ENCODE measurements around the gene ANKRD60. TPM values are rescaled to one million over a fixed set of nuclear protein-coding genes. Genes with fewer than 3 reads are reported as not detected.

Gene ANKRD60
- total and polyA plus RNA-seq, 2 of the 4 experiments (the other 2 are of a cell fraction) = not detected

- POLR2A ChIA-PET (ENCODE audit: unreplicated experiment) = interaction anchor here (0.7 kb wide), 1 partner anchor 627 kb away, joined by 3 read pairs; no protein-coding TSS in a partner anchor
- Histone ChIP-seq H3K9ac (ENCODE audit: low read depth, low read length) (no peak overlapping the region), H3K9me3 (ENCODE audit: control insufficient read depth, insufficient read depth, low read length) (no peaks in the 10 kb centered on the region), H3K4me3 (ENCODE audit: insufficient read depth, low read depth, low read length) (no peak overlapping the region), H3K27ac (ENCODE audit: insufficient read depth, low read length) (no peak overlapping the region), H3K9me1 (ENCODE audit: insufficient read depth, low read length) (peaks cover 28% of the 10 kb centered on the region), H3K4me1 (ENCODE audit: control insufficient read depth, insufficient read depth, low read length) (peaks cover 3% of the 10 kb centered on the region), H3K23ac (ENCODE audit: low read depth, low read length) (no peak overlapping the region), H3K27me3 (ENCODE audit: control insufficient read depth, insufficient read depth, low read length) (no peaks in the 10 kb centered on the region), H3K4ac (ENCODE audit: low read depth, low read length) (no peak overlapping the region), H2BK20ac (ENCODE audit: low read depth, low read length) (no peak overlapping the region), H2AK9ac (replicated peaks; ENCODE audit: low read depth, low read length, poor library complexity) (no peak overlapping the region), H3K14ac (replicated peaks; ENCODE audit: low read depth, low read length) (no peak overlapping the region), H3K36me3 (ENCODE audit: control insufficient read depth, insufficient read depth, low read length) (peaks cover 26% of the 10 kb centered on the region), H2AFZ (replicated peaks; ENCODE audit: low read length, poor library complexity) (no peak overlapping the region), H3K79me1 (ENCODE audit: low read depth in 1 of 2, low read length in 2 of 2) (peaks cover 14 to 55% of the 10 kb centered on the region in 2 experiments), H4K20me1 (ENCODE audit: insufficient read depth, low read length) (no peaks in the 10 kb centered on the region), H3K56ac (ENCODE audit: extremely low read depth, insufficient read depth, low read length) (no peak overlapping the region), H4K91ac (ENCODE audit: insufficient read depth, low read depth, low read length) (no peak overlapping the region), H3K4me2 (ENCODE audit: low read depth, low read length) (no peak overlapping the region), H3K18ac (ENCODE audit: low read depth, low read length) (no peak overlapping the region), H2BK15ac (ENCODE audit: low read depth, low read length) (no peak overlapping the region), H4K8ac (ENCODE audit: low read depth in 2 of 2, low read length in 2 of 2) (no peak overlapping the region), H2BK120ac (ENCODE audit: low read depth, low read length) (no peak overlapping the region), H2BK5ac (ENCODE audit: low read depth, low read length, poor library complexity, severe bottlenecking) (no peak overlapping the region), H2AK5ac (ENCODE audit: low read depth, low read length) (no peak overlapping the region), H4K5ac (ENCODE audit: low read depth, low read length) (no peak overlapping the region)
- in situ Hi-C loops (cut with MboI; ENCODE audit: low sequenced_read_pairs) (no loop called here), intact Hi-C loops (cut with micrococcal nuclease) (no loop called here), dilution Hi-C loops (cut with HindIII; ENCODE audit: low sequenced_read_pairs, unreplicated experiment) (no loop called here)
- CTCF ChIA-PET = no interaction called here
- BruUV-seq (replicated peaks) = no TSS peak
- DNase-seq (no peak), ATAC-seq (ENCODE audit: low read depth) (no peak)
- TF ChIP-seq RCOR1 (IDR thresholded peaks at IDR 0.05; ENCODE audit: insufficient replicate concordance, low read length) = no peak
- TF ChIP-seq RFX5 (IDR thresholded peaks at IDR 0.05; ENCODE audit: low read depth, low read length) = no peak
- TF ChIP-seq ELK1 (IDR thresholded peaks at IDR 0.05; ENCODE audit: borderline replicate concordance, low read depth, low read length) = no peak
- TF ChIP-seq CTCF (conservative IDR thresholded peaks at IDR 0.05; ENCODE audit: low read depth, low read length) = no peak
- no peak for TF ChIP-seq CEBPB (IDR thresholded peaks at IDR 0.05; ENCODE audit: low read depth, low read length)
- no peak for TF ChIP-seq RAD21 (IDR thresholded peaks at IDR 0.05; ENCODE audit: low read length)
- no peak for TF ChIP-seq USF2 (IDR thresholded peaks at IDR 0.05; ENCODE audit: low read depth, low read length)
- no peak for TF ChIP-seq MAFK (IDR thresholded peaks at IDR 0.05; ENCODE audit: low read depth, low read length)
- no peak for TF ChIP-seq NFE2L2 (IDR thresholded peaks at IDR 0.05; ENCODE audit: low read depth, low read length)
- no peak for TF ChIP-seq MXI1 (IDR thresholded peaks at IDR 0.05; ENCODE audit: borderline replicate concordance, low read depth, low read length)
- TF ChIP-seq POLR2A (IDR thresholded peaks at IDR 0.05; ENCODE audit: low read depth, low read length) = no peak
- TF ChIP-seq MAZ (IDR thresholded peaks at IDR 0.05; ENCODE audit: borderline replicate concordance, low read depth, low read length) = no peak
- no peak for TF ChIP-seq SMC3 (IDR thresholded peaks at IDR 0.05; ENCODE audit: low read depth, low read length)
- TF ChIP-seq CHD1 (IDR thresholded peaks at IDR 0.05; ENCODE audit: low read depth, low read length) = no peak
- no peak for TF ChIP-seq BHLHE40 (IDR thresholded peaks at IDR 0.05; ENCODE audit: low read depth, low read length)
- TF ChIP-seq FOS (IDR thresholded peaks at IDR 0.05; ENCODE audit: low read depth, low read length) = no peak
- no CpG with 5 or more reads among the region's 3 CpGs for WGBS, 2 experiments (ENCODE audit: extremely low coverage in 2 of 2, insufficient read length in 1 of 2)
Measured at GRCh38 chr20:58261660-58262059, 33.2 kb upstream of the ANKRD60 start.

All from IMR-90 (cell line).